Measurements from ENCODE around the gene CLOCK. TPM values are rescaled to one million over a fixed set of nuclear protein-coding genes. Genes with fewer than 3 reads are reported as not detected.

CLOCK gene
- total RNA-seq, 1 experiment from 2014 or later, result 9.5 TPM

DNA sequence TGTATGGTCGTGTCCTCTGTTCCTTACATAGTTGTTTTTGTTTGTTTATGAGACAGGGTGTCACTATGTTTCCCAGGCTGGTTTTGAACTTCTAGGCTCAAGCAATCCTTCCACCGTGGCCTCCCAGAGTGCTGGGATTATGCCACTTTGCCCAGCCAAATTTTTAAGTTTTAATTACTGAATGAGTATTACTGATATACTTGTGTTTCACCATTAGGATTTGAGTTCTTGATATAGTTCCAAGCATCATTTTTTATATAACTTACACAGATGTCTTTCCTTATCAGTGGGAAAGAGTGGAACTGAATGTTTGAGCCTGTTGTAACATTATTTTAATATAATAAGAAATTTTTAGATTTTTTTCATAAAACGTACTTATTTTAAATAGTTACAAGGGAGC, 130.5 kb downstream of the CLOCK start:
- H3K27me3 Mint-ChIP-seq (ENCODE audit: insufficient read depth, unreplicated experiment), result no peaks in the 10 kb centered on the region
- H3K27ac Mint-ChIP-seq (ENCODE audit: unreplicated experiment), result no peak overlapping the region
- peaks cover 60% of the 10 kb centered on the region for H3K36me3 Mint-ChIP-seq (ENCODE audit: insufficient read depth, unreplicated experiment)
- no peak for DNase-seq
- BruUV-seq (replicated peaks), result no TSS peak
- POLR2A ChIA-PET, result no interaction called here
- H3K4me3 Mint-ChIP-seq (ENCODE audit: unreplicated experiment), result no peak overlapping the region
- Histone ChIP-seq H3K36me3 (ENCODE audit: control insufficient read depth, insufficient read depth, low read length) (peaks cover 4% of the 10 kb centered on the region), H3K27me3 (replicated peaks; ENCODE audit: control insufficient read depth, insufficient read depth, low read length) (no peaks in the 10 kb centered on the region), H3K9me3 (no peaks in the 10 kb centered on the region), H3K4me1 (no peaks in the 10 kb centered on the region), H3K4me3 (ENCODE audit: low read depth, low read length) (no peak overlapping the region)
- TF ChIP-seq, protein P1, sequence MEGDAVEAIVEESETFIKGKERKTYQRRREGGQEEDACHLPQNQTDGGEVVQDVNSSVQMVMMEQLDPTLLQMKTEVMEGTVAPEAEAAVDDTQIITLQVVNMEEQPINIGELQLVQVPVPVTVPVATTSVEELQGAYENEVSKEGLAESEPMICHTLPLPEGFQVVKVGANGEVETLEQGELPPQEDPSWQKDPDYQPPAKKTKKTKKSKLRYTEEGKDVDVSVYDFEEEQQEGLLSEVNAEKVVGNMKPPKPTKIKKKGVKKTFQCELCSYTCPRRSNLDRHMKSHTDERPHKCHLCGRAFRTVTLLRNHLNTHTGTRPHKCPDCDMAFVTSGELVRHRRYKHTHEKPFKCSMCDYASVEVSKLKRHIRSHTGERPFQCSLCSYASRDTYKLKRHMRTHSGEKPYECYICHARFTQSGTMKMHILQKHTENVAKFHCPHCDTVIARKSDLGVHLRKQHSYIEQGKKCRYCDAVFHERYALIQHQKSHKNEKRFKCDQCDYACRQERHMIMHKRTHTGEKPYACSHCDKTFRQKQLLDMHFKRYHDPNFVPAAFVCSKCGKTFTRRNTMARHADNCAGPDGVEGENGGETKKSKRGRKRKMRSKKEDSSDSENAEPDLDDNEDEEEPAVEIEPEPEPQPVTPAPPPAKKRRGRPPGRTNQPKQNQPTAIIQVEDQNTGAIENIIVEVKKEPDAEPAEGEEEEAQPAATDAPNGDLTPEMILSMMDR (IDR thresholded peaks at IDR 0.05; ENCODE audit: insufficient read depth in 1 of 2, low read depth in 1 of 2, low read length in 1 of 2, severe bottlenecking in 1 of 2, unreplicated experiment in 1 of 2), result no peak
- peaks cover 6% of the 10 kb centered on the region for H3K4me1 Mint-ChIP-seq (ENCODE audit: low read depth, unreplicated experiment)
- intact Hi-C loops (cut with micrococcal nuclease; ENCODE audit: unreplicated experiment), result no loop called here
- no peaks in the 10 kb centered on the region for H3K9me3 Mint-ChIP-seq (ENCODE audit: unreplicated experiment)
- CTCF ChIA-PET, result no interaction called here

DNA sequence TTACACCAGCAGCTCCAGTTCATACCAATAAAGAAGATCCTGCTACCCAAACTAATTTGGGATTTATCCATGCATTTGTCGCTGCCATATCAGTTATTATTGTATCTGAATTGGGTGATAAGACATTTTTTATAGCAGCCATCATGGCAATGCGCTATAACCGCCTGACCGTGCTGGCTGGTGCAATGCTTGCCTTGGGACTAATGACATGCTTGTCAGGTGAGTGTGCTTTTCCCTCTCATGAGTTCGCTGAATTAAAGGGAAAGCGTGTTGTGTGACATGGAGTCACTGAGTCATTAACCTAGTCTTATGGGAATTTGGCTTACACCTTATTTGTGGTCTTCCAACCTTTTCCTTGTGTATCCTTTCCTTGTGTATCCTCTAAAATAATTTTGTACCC, 135.1 kb downstream of the CLOCK start:
- no peak for DNase-seq
- no peak overlapping the region for H3K4me3 Mint-ChIP-seq (ENCODE audit: unreplicated experiment)
- intact Hi-C loops (cut with micrococcal nuclease; ENCODE audit: unreplicated experiment), result no loop called here
- H3K27me3 ChIP-seq (replicated peaks; ENCODE audit: control insufficient read depth, insufficient read depth, low read length), result no peaks in the 10 kb centered on the region
- H3K4me1 ChIP-seq, result 0 out of 2 replicates have a peak, but pooled peaks cover 5% of the 10 kb centered on the region
- H3K9me3 Mint-ChIP-seq (ENCODE audit: unreplicated experiment), result no peaks in the 10 kb centered on the region
- POLR2A ChIA-PET, result no interaction called here
- peaks cover 21% of the 10 kb centered on the region for H3K4me1 Mint-ChIP-seq (ENCODE audit: low read depth, unreplicated experiment)
- TF ChIP-seq, protein P1 (IDR thresholded peaks at IDR 0.05; ENCODE audit: insufficient read depth in 1 of 2, low read depth in 1 of 2, low read length in 1 of 2, severe bottlenecking in 1 of 2, unreplicated experiment in 1 of 2), result no peak
- H3K27ac Mint-ChIP-seq (ENCODE audit: unreplicated experiment), result no peak overlapping the region
- H3K36me3 Mint-ChIP-seq (ENCODE audit: insufficient read depth, unreplicated experiment), result peaks cover 46% of the 10 kb centered on the region
- H3K9me3 ChIP-seq, result no peaks in the 10 kb centered on the region
- H3K36me3 ChIP-seq (ENCODE audit: control insufficient read depth, insufficient read depth, low read length), result peaks cover 2% of the 10 kb centered on the region; the same call in 1 of the 2 replicates
- CTCF ChIA-PET, result no interaction called here
- no peak overlapping the region for H3K4me3 ChIP-seq (ENCODE audit: low read depth, low read length)
- no peaks in the 10 kb centered on the region for H3K27me3 Mint-ChIP-seq (ENCODE audit: insufficient read depth, unreplicated experiment)
- no TSS peak for BruUV-seq (replicated peaks)

DNA sequence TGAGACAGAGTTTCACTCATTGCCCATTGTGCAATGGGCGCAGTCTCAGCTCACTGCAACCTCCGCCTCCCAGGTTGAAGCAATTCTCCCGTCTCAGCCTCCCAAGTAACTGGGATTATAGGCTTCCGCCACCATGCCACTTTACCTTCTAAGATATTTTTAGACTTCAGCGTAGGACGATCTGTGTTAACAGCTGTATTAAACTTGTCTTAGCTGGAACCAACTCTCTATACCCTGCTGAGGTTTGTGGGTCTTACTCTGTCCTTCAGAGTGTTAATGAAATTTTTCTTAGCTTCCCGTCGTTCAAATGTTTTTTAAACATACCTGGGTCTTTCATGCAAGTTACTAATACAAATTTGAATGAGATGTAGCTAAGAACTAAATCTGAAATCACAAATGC, 136.3 kb downstream of the CLOCK start:
- Histone ChIP-seq H3K4me3 (ENCODE audit: low read depth, low read length) (no peak overlapping the region), H3K4me1 (peaks cover 14% of the 10 kb centered on the region), H3K27me3 (replicated peaks; ENCODE audit: control insufficient read depth, insufficient read depth, low read length) (no peaks in the 10 kb centered on the region), H3K9me3 (no peaks in the 10 kb centered on the region), H3K36me3 (ENCODE audit: control insufficient read depth, insufficient read depth, low read length) (no peaks in the 10 kb centered on the region)
- TF ChIP-seq, protein P1 (IDR thresholded peaks at IDR 0.05; ENCODE audit: insufficient read depth in 1 of 2, low read depth in 1 of 2, low read length in 1 of 2, severe bottlenecking in 1 of 2, unreplicated experiment in 1 of 2), result no peak
- BruUV-seq (replicated peaks), result no TSS peak
- ChIA-PET POLR2A (no interaction called here), CTCF (interaction anchor here (0.5 kb wide), 1 partner anchor 22 kb away, joined by 3 read pairs; no protein-coding TSS in a partner anchor)
- peaks cover 50% of the 10 kb centered on the region for H3K36me3 Mint-ChIP-seq (ENCODE audit: insufficient read depth, unreplicated experiment)
- intact Hi-C loops (cut with micrococcal nuclease; ENCODE audit: unreplicated experiment), result no loop called here
- DNase-seq, result no peak
- no peak overlapping the region for H3K27ac Mint-ChIP-seq (ENCODE audit: unreplicated experiment)
- H3K9me3 Mint-ChIP-seq (ENCODE audit: unreplicated experiment), result no peaks in the 10 kb centered on the region
- no peak overlapping the region for H3K4me3 Mint-ChIP-seq (ENCODE audit: unreplicated experiment)
- H3K27me3 Mint-ChIP-seq (ENCODE audit: insufficient read depth, unreplicated experiment), result no peaks in the 10 kb centered on the region
- H3K4me1 Mint-ChIP-seq (ENCODE audit: low read depth, unreplicated experiment), result peaks cover 30% of the 10 kb centered on the region
